ENCODE results near the gene IP6K1.
"Not testable (repeated sequence)": the region's sequence is repeated elsewhere in the genome, so short reads cannot be mapped to it uniquely, and the experiment has no call there.

IP6K1 gene

DNA sequence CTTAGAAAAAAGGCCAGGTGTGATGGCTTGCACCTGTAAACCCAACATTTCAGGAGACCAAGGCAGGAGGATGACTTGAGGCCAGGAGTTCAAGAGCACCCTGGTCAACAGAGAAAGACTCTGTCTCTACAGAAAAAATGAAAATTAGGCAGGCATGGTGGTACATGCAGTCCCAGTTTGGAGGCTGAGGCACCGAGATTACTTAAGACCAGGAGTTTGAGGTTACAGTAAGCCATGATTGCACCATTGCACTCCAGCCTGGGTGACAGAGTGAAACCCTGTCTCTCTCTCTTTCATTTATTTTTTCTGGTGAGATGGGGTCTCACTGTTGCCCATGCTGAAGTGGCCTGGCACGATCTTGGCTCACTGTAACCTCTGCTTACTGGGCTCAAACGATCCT is 24.7 kb downstream of the IP6K1 start:
- DNase-seq: no peak

DNA sequence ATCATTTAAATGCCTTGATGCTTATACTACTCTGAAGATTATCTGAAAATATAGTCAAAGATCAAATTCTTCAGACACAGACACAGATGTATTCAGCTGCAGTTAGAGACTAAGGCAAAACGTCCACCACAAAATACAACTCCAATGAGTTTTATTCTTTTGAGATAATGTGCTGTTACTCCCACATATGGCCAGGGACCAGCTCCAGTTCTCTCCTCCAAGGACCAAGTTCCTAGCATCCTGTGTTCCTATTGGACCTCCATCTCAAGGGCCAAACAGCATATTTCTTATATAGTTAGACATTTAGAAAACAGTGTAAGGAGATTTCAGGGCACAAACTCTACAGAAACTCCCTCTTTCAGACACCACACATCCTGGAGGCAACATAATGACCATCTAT is 27.1 kb downstream of the IP6K1 start:
- DNase-seq: no peak

DNA sequence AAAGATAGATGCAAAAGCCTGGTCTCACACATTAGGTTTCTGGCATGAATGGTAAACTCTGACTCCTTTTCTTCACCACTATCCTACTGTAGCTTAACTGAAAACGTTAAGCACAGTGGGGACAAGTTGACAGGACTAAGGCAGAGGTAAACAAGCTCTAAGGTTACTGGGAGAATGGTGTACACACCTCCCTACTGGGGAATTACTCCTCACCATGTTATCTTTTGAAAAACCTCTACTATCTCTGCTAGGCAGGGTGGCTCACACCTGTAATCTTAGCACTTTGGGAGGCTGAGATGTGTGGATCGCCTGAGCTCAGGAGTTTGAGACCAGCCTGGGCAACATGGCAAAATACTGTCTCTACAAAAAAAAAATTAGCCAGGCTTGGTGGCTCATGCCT is 29.1 kb downstream of the IP6K1 start:
- no peak for DNase-seq

DNA sequence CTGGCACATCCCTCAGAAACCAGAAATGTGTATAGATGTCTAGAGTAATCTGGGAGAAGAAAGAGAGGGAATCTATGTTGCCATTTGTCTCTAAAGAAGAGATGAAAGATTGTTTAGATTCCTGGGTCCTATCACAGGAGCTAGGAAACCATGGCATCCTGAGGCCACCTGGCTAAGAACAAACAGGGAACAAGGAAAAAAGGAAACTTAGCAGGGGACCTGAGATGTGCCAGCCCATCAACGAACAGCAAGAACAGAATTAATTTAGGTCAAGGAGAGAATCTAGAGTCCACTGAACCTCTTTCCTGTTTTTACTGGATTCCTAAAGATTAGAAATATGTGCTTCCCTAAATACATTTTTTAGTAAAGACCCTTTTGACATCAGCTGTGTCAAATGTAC is 30.3 kb downstream of the IP6K1 start:
- DNase-seq: no peak

DNA sequence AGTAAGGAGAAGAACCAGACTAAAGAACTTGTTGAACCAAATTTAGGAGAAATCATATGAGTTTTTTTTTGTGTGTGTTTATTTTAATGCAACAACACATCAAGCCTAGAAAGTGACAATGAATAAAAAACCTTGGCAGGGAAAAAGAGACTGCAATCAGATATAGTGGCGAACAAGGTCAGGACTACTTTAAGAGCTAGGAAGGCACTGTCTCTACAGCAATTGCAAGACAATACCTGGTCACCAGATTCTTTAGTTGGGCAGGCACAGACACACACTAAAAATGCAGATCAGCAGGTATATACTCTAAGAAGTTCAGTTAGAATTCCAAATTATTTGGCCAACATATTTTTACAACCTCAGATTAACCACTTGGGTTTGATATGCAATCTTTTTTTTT is 31.8 kb downstream of the IP6K1 start:
- DNase-seq: no peak

DNA sequence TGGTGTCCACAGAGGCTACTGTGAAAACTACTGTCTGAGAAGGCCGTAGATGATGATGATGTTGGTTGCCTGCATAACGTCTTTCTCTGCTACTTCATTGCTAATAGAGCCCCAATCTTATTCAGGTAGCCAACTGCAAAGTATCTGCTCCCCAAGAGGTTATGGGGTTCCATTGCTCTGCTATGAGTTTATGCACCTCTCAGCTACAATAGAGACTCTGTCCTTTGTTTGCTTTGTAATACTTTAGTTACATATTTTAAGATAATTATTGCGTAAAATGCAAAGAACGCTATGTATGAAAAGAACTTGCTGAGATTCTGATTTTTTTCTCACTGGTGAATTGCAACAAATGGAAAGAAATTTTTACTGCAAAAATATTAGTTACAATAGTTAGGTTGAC is 34.8 kb downstream of the IP6K1 start:
- DNase-seq: no peak

DNA sequence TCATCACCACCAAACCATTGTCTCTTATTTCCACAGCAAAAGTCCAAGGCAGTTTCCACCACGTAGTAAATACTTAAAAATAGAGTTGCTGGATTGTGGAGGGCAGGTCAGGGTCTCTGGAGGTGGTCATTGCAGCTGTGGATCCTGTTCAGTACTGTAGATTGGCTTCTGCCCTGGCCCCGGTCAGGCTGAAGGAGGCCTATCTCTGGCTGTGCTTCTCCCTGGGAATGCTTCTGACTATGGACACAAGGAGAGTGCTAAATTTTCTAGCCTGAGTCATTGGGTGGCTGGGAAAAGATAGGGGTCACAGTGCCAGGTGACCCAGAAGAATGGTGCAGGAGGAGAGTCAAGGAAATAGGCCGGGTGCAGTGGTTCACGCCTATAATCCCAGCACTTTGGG is 36.3 kb downstream of the IP6K1 start:
- no peak for DNase-seq

DNA sequence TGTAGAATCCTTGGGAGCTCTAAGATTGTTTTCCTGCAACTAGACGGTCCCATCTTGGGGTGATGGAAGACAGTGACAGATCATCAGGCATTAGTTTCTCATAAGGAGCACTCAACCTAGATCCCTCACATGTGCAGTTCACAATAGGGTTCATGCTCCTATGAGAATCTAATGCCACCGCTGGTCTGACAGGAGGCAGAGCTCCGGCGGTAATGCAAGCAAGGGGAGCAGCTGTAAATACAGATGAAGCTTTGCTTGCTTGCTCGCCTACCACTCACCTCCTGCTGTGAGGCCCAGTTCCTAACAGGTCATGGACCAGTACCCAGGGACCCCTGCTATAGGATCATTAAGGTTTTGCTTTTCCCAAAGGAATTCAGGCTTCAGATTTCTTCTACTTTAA is 37.5 kb downstream of the IP6K1 start:
- not testable (repeated sequence) for DNase-seq

DNA sequence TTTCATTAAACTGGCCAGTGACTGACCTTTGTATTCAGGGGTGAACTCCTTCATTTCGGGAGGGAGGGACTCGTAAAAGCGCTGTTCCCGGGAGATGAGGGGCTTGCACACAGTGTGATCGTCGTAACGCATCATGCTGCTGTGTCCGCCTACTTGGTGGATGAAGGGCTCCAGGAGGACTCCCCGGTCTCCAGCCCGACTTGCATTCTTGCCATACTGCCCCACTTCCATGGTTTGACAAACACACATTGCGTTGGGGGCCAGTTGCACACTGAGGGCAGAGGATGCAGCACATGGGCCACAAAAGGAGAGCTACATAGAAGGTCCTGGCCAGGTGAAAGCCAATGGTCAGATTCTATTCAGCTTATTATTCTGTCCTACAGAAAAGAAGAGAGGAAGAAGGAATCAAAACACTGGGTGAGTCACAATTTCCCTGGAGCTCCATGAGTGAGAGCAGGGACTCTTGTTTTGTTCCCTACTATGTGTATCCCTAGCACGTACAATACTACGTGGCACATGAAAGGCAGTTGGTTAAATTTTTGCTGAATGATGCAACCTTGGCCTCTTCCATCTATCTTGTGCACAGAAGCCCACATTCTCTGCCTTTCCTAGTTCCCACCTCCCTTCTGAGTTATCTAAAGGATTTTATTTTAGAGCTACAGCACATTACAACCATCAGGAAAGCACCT is 38.4 kb downstream of the IP6K1 start:
- DNase-seq: no peak

DNA sequence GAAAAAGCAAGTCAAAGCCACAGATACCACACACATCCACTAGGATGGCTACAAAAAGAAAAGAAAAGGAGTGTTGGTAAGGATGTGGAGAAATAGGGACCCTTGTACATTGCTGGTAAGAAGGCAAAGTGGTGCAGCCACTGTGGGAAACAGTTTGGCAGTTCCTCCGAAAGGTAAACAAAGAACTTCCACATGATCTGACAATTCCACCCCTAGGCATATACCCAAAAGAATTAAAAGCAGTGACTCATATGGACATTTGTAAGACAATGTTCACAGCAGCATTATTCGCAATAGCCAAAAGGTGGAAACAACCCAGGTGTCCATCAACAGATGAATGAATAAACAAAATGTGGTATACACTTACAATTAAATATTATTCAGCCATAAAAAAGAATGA is 40.4 kb downstream of the IP6K1 start:
- DNase-seq: no peak

DNA sequence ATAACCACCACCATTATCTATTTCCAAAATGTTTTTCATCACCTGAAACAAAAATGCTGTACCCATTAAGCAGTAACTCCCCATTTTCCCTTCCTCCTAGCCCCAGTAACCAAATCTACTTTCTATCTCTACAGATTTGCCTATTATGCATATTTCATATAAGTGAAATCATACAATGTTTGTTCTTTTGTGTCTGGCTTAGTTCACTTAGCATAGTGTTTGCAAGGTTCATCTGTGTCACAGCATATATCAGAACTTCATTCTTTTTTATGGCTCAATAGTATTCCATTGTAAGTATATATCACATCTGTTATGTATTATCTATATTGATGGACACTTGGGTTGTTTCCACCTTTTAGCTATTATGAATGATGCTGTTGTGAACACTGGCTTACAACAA is 45.9 kb downstream of the IP6K1 start:
- DNase-seq: no peak

DNA sequence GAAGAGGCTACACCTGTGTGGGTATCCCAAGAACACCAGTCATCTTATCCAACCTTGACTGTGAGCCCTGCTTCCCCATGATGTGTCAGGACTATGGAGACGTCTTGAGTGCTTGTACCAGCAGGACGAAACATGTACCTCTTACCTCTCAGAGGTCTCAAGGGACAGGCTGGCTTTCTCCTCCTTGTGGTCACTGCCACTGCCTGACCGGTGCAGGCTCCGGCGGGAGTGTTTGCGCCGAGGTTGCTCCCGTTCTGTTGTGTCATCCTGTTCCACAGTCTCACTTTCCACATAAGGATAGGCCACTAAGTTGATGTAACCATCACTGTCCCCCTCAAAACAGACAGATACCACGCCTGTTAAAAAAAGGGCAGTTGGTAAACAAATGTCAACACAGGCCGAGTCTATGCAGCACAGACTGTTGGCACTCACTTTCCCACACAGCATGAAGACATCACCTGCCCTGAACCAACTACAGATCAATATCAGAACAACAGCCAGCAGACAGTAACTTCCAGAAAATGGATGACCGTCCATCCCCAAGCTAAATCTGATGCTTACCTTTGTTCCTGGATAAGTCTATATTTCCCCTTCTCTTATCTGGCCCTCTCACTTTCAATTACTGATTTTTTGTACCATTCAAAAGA is 48.2 kb downstream of the IP6K1 start:
- DNase-seq: no peak

DNA sequence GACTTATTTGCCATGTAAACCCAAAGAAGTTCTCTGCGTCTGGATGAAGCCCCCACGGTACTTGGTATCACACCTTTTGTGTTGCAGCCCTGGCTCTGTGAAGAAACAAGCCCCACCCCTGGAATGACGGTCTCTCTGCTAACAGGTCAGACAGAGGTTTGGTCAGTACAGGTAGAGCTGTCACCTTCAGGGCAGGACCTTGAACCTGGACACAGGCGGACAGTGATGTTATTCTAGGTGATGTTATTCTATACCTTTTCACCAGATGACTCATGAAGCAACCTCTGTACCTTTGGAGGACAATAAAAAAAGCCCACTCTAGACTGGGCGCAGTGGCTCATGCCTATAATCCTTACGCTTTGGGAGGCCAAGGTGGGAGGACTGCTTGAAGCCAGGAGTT is 51.6 kb downstream of the IP6K1 start:
- no peak for DNase-seq

DNA sequence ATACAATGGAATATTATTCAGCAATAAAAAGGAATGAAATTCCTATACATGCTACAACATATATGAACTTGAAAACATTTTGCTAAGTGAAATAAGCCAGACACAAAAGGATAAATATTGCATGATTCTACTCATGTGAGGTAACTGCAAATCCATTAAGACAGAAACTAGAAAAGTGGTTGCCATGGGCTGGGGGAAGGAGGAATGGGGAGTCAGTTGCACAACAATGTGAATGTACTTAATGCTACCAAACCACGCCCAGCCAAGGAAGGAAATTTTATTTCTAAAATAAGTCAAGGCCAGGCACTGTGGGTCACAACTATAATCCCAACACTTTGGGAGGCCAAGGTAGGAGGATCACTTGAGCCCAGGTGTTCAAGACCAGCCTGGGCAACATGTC is 52.8 kb downstream of the IP6K1 start:
- no peak for DNase-seq

DNA sequence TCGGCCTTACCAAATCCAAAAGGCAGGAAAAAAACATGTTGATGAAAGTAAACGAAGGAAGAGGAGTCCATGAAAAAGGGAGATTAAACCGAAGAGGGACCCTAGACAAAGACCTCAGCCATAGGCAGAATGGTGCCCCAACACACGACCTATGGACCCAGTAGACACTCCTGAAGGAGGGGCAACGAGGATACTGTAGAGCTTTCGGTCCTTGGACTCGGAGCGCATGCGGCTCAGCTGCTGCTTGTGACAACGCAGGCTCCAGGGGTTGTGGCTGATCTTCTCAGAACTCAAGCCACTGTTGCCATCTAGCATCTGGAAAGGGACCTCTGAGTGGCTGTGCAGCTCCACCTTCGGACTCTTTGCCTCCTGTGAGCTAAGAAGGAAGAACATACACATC is 53.7 kb downstream of the IP6K1 start:
- no peak for DNase-seq

DNA sequence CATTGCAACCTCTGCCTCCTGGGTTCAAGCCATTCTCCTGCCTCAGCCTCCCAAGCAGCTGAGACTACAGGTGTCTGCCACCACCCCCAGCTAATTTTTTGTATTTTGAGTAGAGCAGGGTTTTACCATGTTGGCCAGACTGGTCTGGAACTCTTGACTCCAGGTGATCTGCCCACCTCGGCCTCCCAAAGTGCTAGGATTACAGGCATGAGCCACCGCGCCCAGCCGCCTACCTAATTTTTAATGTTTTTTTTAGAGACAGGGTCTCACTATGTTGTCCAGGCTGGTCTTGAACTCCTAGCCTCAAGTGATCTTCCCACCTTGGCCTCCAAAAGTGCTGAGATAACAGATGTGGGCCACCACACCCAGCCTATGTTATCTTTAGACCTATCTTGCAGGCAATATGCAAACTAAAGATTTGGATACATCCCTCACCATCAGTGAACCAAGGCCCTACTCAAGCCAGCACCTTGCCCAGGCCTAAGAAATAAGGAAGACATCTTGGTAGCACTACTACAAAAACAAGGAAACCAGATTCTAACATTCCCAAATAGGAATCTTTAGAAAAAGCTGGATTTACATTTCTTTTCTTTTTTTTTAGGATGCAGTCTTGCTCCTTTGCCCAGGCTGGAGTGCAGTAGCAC is 56.3 kb downstream of the IP6K1 start:
- no peak for DNase-seq

DNA sequence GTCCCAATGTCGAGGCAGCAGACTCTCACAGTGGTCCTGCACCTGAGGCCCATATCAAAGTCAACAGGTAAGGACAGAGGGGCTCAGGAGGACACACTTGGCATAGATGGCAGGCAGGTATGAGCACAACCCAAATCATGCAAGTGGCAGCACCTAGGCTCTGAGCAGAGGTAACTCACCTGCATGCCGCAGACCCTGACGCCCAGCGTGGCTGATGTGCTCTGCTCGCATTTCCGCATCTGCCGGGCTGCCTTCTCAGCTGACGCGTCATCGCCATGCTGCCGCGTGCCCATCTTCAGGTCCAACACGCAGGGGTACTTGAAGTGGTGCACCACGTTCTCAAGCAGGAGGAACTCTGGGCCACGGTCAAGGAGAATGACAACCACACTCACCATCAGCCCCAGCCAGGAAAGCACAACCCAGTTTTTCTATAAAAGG is 58.4 kb downstream of the IP6K1 start:
- no peak for DNase-seq

DNA sequence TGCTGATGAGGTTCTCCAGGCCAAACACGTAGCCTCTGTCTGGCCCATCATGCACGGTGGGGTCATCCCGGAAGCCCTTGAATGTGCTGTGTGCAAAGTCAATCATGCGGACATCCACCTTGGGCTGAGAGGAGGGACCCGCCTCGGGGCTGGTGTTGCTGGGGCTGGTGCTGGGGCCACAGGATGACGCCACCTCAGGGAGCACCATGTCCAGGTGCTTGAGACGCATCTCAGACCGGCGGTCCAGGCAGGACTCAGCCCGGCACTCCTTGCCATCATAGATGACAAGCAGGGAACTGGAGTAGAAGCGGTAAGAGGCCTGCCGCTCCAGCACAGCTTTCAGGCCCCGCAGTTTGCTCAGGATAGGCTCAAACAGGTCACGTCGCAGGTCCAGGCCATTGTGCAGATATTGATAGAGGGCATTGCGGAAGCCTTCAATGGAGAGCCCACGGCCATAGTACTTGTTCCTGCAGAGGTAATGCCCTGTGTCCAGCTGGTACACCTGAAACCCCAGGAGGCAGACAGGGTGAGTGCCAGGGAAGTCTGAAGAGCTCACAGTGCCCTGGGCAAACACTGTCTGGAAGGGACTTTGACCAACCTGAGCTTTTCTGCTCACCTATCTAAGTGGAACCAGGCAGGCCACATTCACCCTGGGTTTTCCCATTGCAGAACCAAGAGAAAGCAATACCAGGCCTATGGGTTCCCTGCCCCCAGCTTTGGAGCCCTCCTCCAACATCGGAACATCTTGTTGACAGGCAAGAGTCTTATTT is 59.0 kb downstream of the IP6K1 start:
- no peak for DNase-seq

DNA sequence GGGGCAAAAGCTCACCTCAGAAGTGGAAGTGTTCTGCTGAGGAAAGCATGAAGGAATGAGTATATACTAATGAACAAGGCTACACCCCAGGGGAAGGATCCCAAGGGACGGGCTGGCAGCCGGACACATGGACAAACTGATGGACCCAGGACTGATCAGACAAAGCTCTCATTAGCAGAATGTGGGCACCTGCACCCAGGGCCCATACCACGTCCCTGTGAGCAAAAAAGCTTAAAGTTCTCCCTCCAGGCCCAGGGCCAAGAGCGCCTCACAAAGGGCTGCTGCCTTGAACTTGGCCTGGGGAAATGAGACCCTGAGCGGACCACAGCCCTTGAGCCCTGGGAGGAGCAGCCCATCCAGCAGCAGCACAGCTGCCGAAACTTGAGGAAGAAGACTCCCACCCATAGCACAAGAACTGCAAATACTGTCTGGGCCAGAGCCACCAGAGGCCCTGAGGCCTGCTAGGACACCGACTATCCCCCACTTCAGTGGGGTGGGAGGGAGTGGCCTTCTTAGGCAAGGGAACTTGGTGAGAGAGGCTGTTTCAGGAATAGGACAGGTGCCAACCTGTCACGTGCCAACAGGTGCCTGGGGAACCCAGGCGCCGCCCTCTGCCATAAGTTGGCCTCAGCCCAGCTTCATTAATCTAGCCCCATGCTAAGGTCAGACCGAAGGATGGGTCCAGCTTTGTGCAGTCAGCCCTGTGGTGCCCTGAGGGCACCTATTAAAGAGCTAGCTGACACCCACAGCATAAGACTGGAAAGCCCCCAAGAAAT is 60.2 kb downstream of the IP6K1 start:
- DNase-seq: no peak

DNA sequence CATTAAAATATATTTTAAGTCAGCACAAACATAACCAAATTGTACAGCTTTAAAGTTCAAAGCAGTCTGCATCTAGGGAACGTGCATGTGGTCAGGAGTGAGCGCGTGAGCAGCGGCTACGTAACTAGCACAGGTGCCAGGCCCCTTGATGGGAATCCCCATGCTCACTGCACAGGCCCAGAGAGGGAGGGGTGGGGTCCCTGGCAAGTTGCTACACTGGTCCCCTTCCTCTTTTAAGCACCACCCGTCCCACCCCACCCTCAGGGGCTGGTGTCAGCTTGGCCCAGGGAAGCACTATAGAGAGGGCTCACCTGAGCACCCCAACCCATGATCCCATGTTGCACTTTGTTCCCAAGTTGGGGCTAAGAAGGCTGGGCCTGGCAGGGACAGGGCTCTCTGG is 61.8 kb downstream of the IP6K1 start:
- no peak for DNase-seq

DNA sequence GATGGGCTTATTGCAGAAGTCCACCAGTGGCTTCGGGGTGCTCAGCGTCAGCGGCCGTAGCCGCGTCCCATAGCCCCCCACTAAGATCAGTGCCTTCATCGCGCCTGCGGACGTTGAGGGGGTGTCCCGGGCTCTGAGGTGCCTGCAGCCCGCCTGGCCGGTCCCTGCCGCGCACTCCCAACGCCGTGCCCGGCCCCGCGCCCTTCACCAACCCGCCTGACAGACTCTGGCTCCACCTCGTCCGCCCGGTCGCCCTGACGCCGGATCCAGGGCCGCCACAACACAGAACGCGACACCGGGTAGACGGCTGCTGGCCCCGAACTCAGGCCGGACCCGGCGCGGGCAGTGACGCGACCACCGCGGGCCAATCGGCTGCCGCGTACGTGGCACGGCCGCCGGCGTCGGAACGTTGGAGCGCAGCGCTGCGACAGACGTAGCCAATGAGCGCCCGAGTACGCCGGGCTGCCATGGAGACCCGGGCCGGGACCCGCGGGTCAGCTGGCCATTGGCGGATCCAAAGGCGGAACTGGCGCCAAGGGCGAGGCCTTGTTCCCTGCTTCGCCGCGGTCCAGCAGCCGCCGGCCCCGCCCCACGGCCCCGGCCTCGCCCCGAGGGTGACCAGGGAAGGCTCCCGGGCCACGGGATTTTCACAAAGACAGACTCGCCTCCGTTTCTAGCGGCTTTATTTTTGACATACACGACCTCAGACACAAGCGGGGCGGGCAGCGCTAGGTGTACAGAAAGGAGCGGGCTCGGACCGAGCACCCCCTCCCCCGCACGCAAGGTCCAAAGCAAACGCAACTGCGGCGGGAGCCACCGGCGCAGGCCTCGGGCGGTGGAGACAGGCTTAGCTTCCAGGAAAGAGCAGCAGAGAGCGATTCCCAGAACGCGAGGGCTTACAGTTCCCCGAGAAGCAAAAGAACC is 62.5 kb downstream of the IP6K1 start, which contains the start of gene GMPPB:
Gene GMPPB (minus strand): TSS at position 324 of the 924 bp plus-strand sequence. CDS start 225 bp downstream, at position 99.
- peak; percentile 83 for DNase-seq

DNA sequence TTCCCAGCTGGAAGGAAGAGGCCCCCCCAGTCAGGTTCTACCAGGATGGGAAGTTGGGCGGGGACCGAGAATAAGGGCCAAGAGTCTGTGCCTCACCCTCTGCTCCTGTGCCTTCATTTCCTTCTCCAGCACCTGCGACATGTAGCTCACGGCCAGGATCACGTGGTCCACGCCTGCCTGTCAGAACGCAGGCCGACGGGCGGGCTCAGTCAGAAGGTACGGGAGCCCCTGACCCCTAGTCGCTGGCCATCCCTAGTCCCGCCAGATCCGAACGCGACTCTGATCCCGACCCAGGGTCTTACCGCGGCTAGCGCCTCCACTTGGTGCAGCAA is 63.1 kb downstream of the IP6K1 start:
- peak; percentile 10 for DNase-seq

All from NCI-H510A (cell line).